ENCODE results near the gene PRDM16. TPM values are rescaled to one million over a fixed set of nuclear protein-coding genes. Genes with fewer than 3 reads are reported as not detected.

Gene PRDM16
- total and polyA plus RNA-seq, 2 of the 4 experiments (the other 2 are of a cell fraction), result 0.02 TPM; not detected in 1

- TF ChIP-seq RFX5 (IDR thresholded peaks at IDR 0.05; ENCODE audit: low read depth, low read length) (no peak), FOS (IDR thresholded peaks at IDR 0.05; ENCODE audit: low read depth, low read length) (no peak)
These were observed 17.4 kb upstream of the PRDM16 start (continued) for GRCh38 chr1:3051270-3052268.

GRCh38 chr1:3052501-3052900 is 16.5 kb upstream of the PRDM16 start:
- H3K36me3 ChIP-seq (ENCODE audit: control insufficient read depth, insufficient read depth, low read length), result no peaks in the 10 kb centered on the region
- no peak overlapping the region for H3K56ac ChIP-seq (ENCODE audit: extremely low read depth, insufficient read depth, low read length)
- no peaks in the 10 kb centered on the region for H3K27me3 ChIP-seq (ENCODE audit: control insufficient read depth, insufficient read depth, low read length)
- dilution Hi-C loops (cut with HindIII; ENCODE audit: low sequenced_read_pairs, unreplicated experiment) (no loop called here), intact Hi-C loops (cut with micrococcal nuclease) (no loop called here), in situ Hi-C loops (cut with MboI; ENCODE audit: low sequenced_read_pairs) (loop anchor here (25.0 kb wide), 1 partner anchor 615 kb away; no protein-coding TSS in a partner anchor)
- H4K20me1 ChIP-seq (ENCODE audit: insufficient read depth, low read length), result no peaks in the 10 kb centered on the region
- no peak overlapping the region for H4K5ac ChIP-seq (ENCODE audit: low read depth, low read length)
- no peak overlapping the region for H3K4me2 ChIP-seq (ENCODE audit: low read depth, low read length)
- H2BK20ac ChIP-seq (ENCODE audit: low read depth, low read length), result no peak overlapping the region
- H3K18ac ChIP-seq (ENCODE audit: low read depth, low read length), result no peak overlapping the region
- H2AFZ ChIP-seq (replicated peaks; ENCODE audit: low read length, poor library complexity), result no peak overlapping the region
- no peak overlapping the region for H2AK5ac ChIP-seq (ENCODE audit: low read depth, low read length)
- no peak overlapping the region for H2BK120ac ChIP-seq (ENCODE audit: low read depth, low read length)
- no peaks in the 10 kb centered on the region for H3K4me1 ChIP-seq (ENCODE audit: control insufficient read depth, insufficient read depth, low read length)
- H3K9me1 ChIP-seq (ENCODE audit: insufficient read depth, low read length), result no peaks in the 10 kb centered on the region
- DNase-seq, result no peak
- H3K23ac ChIP-seq (ENCODE audit: low read depth, low read length), result no peak overlapping the region
- ATAC-seq (ENCODE audit: low read depth), result no peak
- H3K9me3 ChIP-seq (ENCODE audit: control insufficient read depth, insufficient read depth, low read length), result peaks cover 2% of the 10 kb centered on the region; the same call in 1 of the 2 replicates
- H3K9ac ChIP-seq (ENCODE audit: low read depth, low read length), result no peak overlapping the region
- H4K91ac ChIP-seq (ENCODE audit: insufficient read depth, low read depth, low read length), result no peak overlapping the region
- no peak overlapping the region for H4K8ac ChIP-seq (ENCODE audit: low read depth in 2 of 2, low read length in 2 of 2)
- BruUV-seq (replicated peaks), result no TSS peak
- H3K14ac ChIP-seq (replicated peaks; ENCODE audit: low read depth, low read length), result no peak overlapping the region
- H3K4ac ChIP-seq (ENCODE audit: low read depth, low read length), result no peak overlapping the region
- H2BK5ac ChIP-seq (ENCODE audit: low read depth, low read length, poor library complexity, severe bottlenecking), result no peak overlapping the region
- H2BK15ac ChIP-seq (ENCODE audit: low read depth, low read length), result no peak overlapping the region
- ChIA-PET CTCF (no interaction called here), POLR2A (ENCODE audit: unreplicated experiment) (no interaction called here)
- H3K79me1 ChIP-seq (ENCODE audit: low read depth in 1 of 2, low read length in 2 of 2), result no peaks in the 10 kb centered on the region
- H3K27ac ChIP-seq (ENCODE audit: insufficient read depth, low read length), result no peak overlapping the region
- WGBS, 2 experiments (ENCODE audit: extremely low coverage in 2 of 2, insufficient read length in 1 of 2), result no CpG with 5 or more reads among the region's 5 CpGs
- no peak for TF ChIP-seq SMC3 (IDR thresholded peaks at IDR 0.05; ENCODE audit: low read depth, low read length)
- no peak for TF ChIP-seq POLR2A (IDR thresholded peaks at IDR 0.05; ENCODE audit: low read depth, low read length)
- no peak for TF ChIP-seq MAFK (IDR thresholded peaks at IDR 0.05; ENCODE audit: low read depth, low read length)
- TF ChIP-seq BHLHE40 (IDR thresholded peaks at IDR 0.05; ENCODE audit: low read depth, low read length), result no peak
- H2AK9ac ChIP-seq (replicated peaks; ENCODE audit: low read depth, low read length, poor library complexity), result no peak overlapping the region
- no peak overlapping the region for H3K4me3 ChIP-seq (ENCODE audit: insufficient read depth, low read depth, low read length)
